IMR-90 (cell line): ENCODE data around the gene SH3TC1. TPM values are rescaled to one million over a fixed set of nuclear protein-coding genes. Genes with fewer than 3 reads are reported as not detected.

ENCODE experiments used
- ATAC-seq: fragments of 200-7000 bp; cut with Tn5 transposase; 2 replicates; pipeline ENCODE4 v1.9.1; 2020; ENCODE audit warnings: low read depth, mild to moderate bottlenecking, moderate library complexity
- BruUV-seq: library from RNA; stranded (reverse); fragments of 400-500 nt; replicated peaks from 2 replicates; lab custom pipeline; 2021; lab: Mats Ljungman, UMichigan
- CTCF ChIA-PET: fragments of 300-600 bp; formaldehyde crosslinking; extraction: SDS; loops from one replicate; lab custom pipeline; 2021; ENCODE audit warnings: antibody characterized with exemption; lab: Yijun Ruan, JAX
- POLR2A ChIA-PET: fragments of 300-600 bp; sonication (Branson Sonifier 250); formaldehyde crosslinking; loops from one replicate; lab custom pipeline; 2022; ENCODE audit warnings: antibody characterized with exemption; ENCODE audit not compliant: unreplicated experiment; lab: Charles Lee
- DNase-seq: peaks from one replicate; pipeline ENCODE4 v3.0.0; 2013
- H2AFZ ChIP-seq: replicated peaks from 2 replicates; pipeline ENCODE3; 2013; ENCODE audit warnings: low read length, mild to moderate bottlenecking; ENCODE audit not compliant: poor library complexity
- H2AK5ac ChIP-seq: 2 replicates; pipeline ENCODE4 v1.6.1; 2013; ENCODE audit warnings: low read depth, low read length, inconsistent platforms
- H2AK9ac ChIP-seq: replicated peaks from 2 replicates; pipeline ENCODE3; 2013; ENCODE audit warnings: mild to moderate bottlenecking, low read depth, low read length, moderate library complexity; ENCODE audit not compliant: poor library complexity
- H2BK120ac ChIP-seq: 2 replicates; pipeline ENCODE4 v1.6.1; 2013; ENCODE audit warnings: low read depth, low read length, inconsistent platforms
- H2BK15ac ChIP-seq: 3 replicates; pipeline ENCODE4 v1.6.1; 2013; ENCODE audit warnings: low read depth, low read length, inconsistent platforms
- H2BK20ac ChIP-seq: 2 replicates; pipeline ENCODE4 v1.6.1; 2013; ENCODE audit warnings: low read depth, mild to moderate bottlenecking, inconsistent platforms, low read length, moderate library complexity
- H2BK5ac ChIP-seq: 2 replicates; pipeline ENCODE4 v1.6.1; 2013; ENCODE audit warnings: mild to moderate bottlenecking, low read depth, low read length, inconsistent platforms; ENCODE audit not compliant: poor library complexity, severe bottlenecking
- H3K14ac ChIP-seq: replicated peaks from 2 replicates; pipeline ENCODE4 v1.6.1; 2013; ENCODE audit warnings: low read depth, low read length, inconsistent platforms
- H3K18ac ChIP-seq: 2 replicates; pipeline ENCODE4 v1.6.1; 2013; ENCODE audit warnings: low read depth, low read length, control low read depth
- H3K23ac ChIP-seq: 2 replicates; pipeline ENCODE4 v1.6.1; 2013; ENCODE audit warnings: low read depth, low read length, inconsistent platforms
- H3K27ac ChIP-seq: 2 replicates; pipeline ENCODE4 v1.5.1; 2013; ENCODE audit warnings: mild to moderate bottlenecking, control low read depth, low read length; ENCODE audit not compliant: insufficient read depth
- H3K27me3 ChIP-seq: 2 replicates; pipeline ENCODE4 v1.6.1; 2013; ENCODE audit warnings: low read length; ENCODE audit not compliant: control insufficient read depth, insufficient read depth
- H3K36me3 ChIP-seq: 2 replicates; pipeline ENCODE4 v1.6.1; 2013; ENCODE audit warnings: low read length, mixed read lengths; ENCODE audit not compliant: control insufficient read depth, insufficient read depth
- H3K4ac ChIP-seq: 2 replicates; pipeline ENCODE4 v1.6.1; 2013; ENCODE audit warnings: low read depth, low read length, inconsistent platforms
- H3K4me1 ChIP-seq: 2 replicates; pipeline ENCODE4 v1.6.1; 2013; ENCODE audit warnings: low read length, mixed read lengths; ENCODE audit not compliant: control insufficient read depth, insufficient read depth
- H3K4me2 ChIP-seq: 2 replicates; pipeline ENCODE4 v1.6.1; 2013; ENCODE audit warnings: low read depth, mild to moderate bottlenecking, control low read depth, low read length, moderate library complexity
- H3K4me3 ChIP-seq: 2 replicates; pipeline ENCODE4 v1.5.1; 2013; ENCODE audit warnings: low read depth, mild to moderate bottlenecking, control low read depth, low read length, moderate library complexity; ENCODE audit not compliant: insufficient read depth
- H3K56ac ChIP-seq: 2 replicates; pipeline ENCODE4 v1.6.1; 2013; ENCODE audit warnings: low read length, inconsistent platforms; ENCODE audit not compliant: insufficient read depth; ENCODE audit errors: extremely low read depth
- H3K79me1 ChIP-seq, 2 experiments: 2 replicates each; pipeline ENCODE4 v1.6.1; 2013; ENCODE audit warnings: low read length in 2 of 2, inconsistent platforms in 1 of 2, low read depth in 1 of 2
- H3K9ac ChIP-seq: 2 replicates; pipeline ENCODE4 v1.6.1; 2013; ENCODE audit warnings: low read depth, low read length, control low read depth
- H3K9me1 ChIP-seq: 2 replicates; pipeline ENCODE4 v1.6.1; 2013; ENCODE audit warnings: low read length, inconsistent platforms; ENCODE audit not compliant: insufficient read depth
- H3K9me3 ChIP-seq: 2 replicates; pipeline ENCODE4 v1.6.1; 2013; ENCODE audit warnings: low read length; ENCODE audit not compliant: control insufficient read depth, insufficient read depth
- H4K20me1 ChIP-seq: 2 replicates; pipeline ENCODE4 v1.6.1; 2013; ENCODE audit warnings: low read length, inconsistent platforms; ENCODE audit not compliant: insufficient read depth
- H4K5ac ChIP-seq: 2 replicates; pipeline ENCODE4 v1.6.1; 2013; ENCODE audit warnings: mild to moderate bottlenecking, low read depth, low read length, control low read depth
- H4K8ac ChIP-seq, 2 experiments: 2 replicates each; pipeline ENCODE4 v1.6.1; 2013; ENCODE audit warnings: low read depth in 2 of 2, low read length in 2 of 2, control low read depth in 1 of 2, inconsistent platforms in 1 of 2
- H4K91ac ChIP-seq: 2 replicates; pipeline ENCODE4 v1.6.1; 2013; ENCODE audit warnings: low read depth, low read length, inconsistent platforms; ENCODE audit not compliant: insufficient read depth
- MXI1 ChIP-seq: IDR thresholded peaks from 2 replicates; pipeline ENCODE4 v1.6.1; 2012; ENCODE audit warnings: low read depth, mild to moderate bottlenecking, low read length, moderate library complexity, borderline replicate concordance
- WGBS, 2 experiments: methylation state at CpG; one replicate each; pipeline versions ENCODE4 v1.1.5 to v1.1.7; 2013; ENCODE audit warnings: missing lambda C conversion rate in 2 of 2; ENCODE audit not compliant: insufficient read length in 1 of 2; ENCODE audit errors: extremely low coverage in 2 of 2; 5-methylcytosine and 5-hydroxymethylcytosine counted together
- dilution Hi-C: fragments of 300-500 bp; cut with HindIII; formaldehyde crosslinking; loops from one replicate; pipeline ENCODE4 v1.14.3; 2018; ENCODE audit warnings: low sequenced_read_pairs; ENCODE audit not compliant: unreplicated experiment
- in situ Hi-C: fragments of 300-500 bp; cut with MboI; formaldehyde crosslinking; loops from 3 replicates; pipeline ENCODE4 v1.14.3; 2019; ENCODE audit warnings: low sequenced_read_pairs, inconsistent platforms, mixed read lengths
- intact Hi-C: fragments of 100-400 bp; cut with micrococcal nuclease; formaldehyde crosslinking; loops from 2 replicates; pipeline ENCODE4 v1.10.0; 2022
- polyA plus RNA-seq, 3 experiments: library from polyadenylated mRNA; depleted of rRNA; stranded (reverse); fragments of >200 nt; gene quantifications; 2 replicates each; pipeline ENCODE4 v1.2.3, GENCODE V29; 2012; ENCODE audit warnings: low replicate concordance in 1 of 3
- total RNA-seq: library from RNA; depleted of rRNA; stranded (reverse); fragments of >200 nt; gene quantifications from 2 replicates; pipeline ENCODE4 v1.2.3, GENCODE V29; 2012
- TF ChIP-seq, protein P1 (sequence below): fragments of 150-350 bp; IDR thresholded peaks from 2 replicates; pipeline ENCODE4 v1.6.1; 2016; ENCODE audit warnings: low read depth, mild to moderate bottlenecking, low read length, moderate library complexity, borderline replicate concordance

The SH3TC1 gene
- total and polyA plus RNA-seq, 2 of the 4 experiments (the other 2 are of a cell fraction): 1.6 to 2.2 TPM

DNA sequence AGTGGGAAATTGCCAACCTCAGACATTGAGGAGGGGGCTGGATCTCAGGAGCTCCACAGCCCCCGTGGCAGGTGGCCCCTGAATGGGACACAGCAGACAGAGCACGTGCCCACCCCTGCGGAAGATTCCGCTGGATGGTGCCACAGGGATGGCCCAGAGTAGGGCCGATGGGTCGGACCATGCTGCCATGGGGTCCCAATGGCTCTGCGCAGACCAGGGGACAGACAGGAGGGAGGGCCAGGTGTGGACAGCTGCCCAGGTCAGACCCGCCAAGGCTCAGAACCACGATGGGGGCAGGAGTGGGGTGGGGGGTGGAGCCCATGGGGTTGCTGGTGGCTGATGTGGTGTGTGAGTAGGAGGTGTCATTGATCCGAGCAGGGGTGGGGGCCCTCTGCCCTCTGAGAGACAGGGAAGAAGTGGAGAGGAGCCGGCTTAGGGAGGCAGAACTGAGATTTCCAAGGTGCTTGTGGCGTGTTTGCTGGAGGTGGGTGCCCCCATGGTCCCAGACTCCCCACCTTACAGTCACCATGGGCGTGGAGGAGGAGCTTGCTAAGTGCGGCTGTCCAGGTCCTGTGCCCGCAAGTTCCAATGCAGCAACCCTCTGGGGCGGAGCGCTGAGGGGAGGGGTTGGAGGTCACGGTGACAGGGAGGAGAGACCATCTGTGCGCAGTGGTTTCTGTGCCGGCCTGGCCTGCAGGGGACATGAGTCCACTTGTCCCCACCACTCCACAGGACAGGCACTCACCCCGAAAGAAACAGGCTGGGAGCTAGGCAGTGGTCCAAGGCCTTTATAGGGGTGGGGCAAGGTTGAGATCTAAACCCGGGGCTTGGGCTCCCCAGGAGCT is 12.9 kb downstream of the SH3TC1 start:
- no peak overlapping the region for H3K14ac ChIP-seq
- no TSS peak for BruUV-seq
- no peak overlapping the region for H2AK5ac ChIP-seq
- intact Hi-C loops: no loop called here
- H2AFZ ChIP-seq: no peak overlapping the region
- H3K18ac ChIP-seq: no peak overlapping the region
- dilution Hi-C loops: no loop called here
- in situ Hi-C loops: loop anchor here (25.0 kb wide), 1 partner anchor 400 kb away; no protein-coding TSS in a partner anchor
- ATAC-seq (no peak), DNase-seq (no peak)
- H4K8ac ChIP-seq: no peak overlapping the region
- H3K9me1 ChIP-seq: peaks cover 5% of the 10 kb centered on the region
- no peaks in the 10 kb centered on the region for H3K36me3 ChIP-seq
- H3K79me1 ChIP-seq: no peaks in the 10 kb centered on the region
- no peak for TF ChIP-seq MXI1
- TF ChIP-seq, protein P1, sequence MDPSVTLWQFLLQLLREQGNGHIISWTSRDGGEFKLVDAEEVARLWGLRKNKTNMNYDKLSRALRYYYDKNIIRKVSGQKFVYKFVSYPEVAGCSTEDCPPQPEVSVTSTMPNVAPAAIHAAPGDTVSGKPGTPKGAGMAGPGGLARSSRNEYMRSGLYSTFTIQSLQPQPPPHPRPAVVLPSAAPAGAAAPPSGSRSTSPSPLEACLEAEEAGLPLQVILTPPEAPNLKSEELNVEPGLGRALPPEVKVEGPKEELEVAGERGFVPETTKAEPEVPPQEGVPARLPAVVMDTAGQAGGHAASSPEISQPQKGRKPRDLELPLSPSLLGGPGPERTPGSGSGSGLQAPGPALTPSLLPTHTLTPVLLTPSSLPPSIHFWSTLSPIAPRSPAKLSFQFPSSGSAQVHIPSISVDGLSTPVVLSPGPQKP: no peak
- H3K4ac ChIP-seq: no peak overlapping the region
- H3K27me3 ChIP-seq: peaks cover 14% of the 10 kb centered on the region
- H3K9me3 ChIP-seq: no peaks in the 10 kb centered on the region
- H3K4me1 ChIP-seq: peaks cover 3% of the 10 kb centered on the region; the same call in 1 of the 2 replicates
- H4K20me1 ChIP-seq: peaks cover 8% of the 10 kb centered on the region; the same call in 1 of the 2 replicates
- no peak overlapping the region for H3K9ac ChIP-seq
- H2BK5ac ChIP-seq: no peak overlapping the region
- H3K4me2 ChIP-seq: no peak overlapping the region
- H2AK9ac ChIP-seq: no peak overlapping the region
- no peak overlapping the region for H2BK120ac ChIP-seq
- H2BK15ac ChIP-seq: no peak overlapping the region
- H4K5ac ChIP-seq: no peak overlapping the region
- POLR2A ChIA-PET: no interaction called here
- no peak overlapping the region for H4K91ac ChIP-seq
- no peak overlapping the region for H3K27ac ChIP-seq
- H2BK20ac ChIP-seq: no peak overlapping the region
- no peak overlapping the region for H3K56ac ChIP-seq
- no peak overlapping the region for H3K4me3 ChIP-seq
- H3K23ac ChIP-seq: no peak overlapping the region
- 76% methylated on average over 7 of the region's 22 CpGs; no CpG with 5 or more reads in 1 of the 2 experiments for WGBS, 2 experiments
- CTCF ChIA-PET: no interaction called here
